GM12891 (cell line): ENCODE results near the gene SPTBN4.

ENCODE experiments used
- POLR2A ChIP-seq: IDR thresholded peaks from 2 replicates; pipeline ENCODE4 v1.6.1; 2011; ENCODE audit warnings: low read depth, low read length, control low read depth
- POLR2AphosphoS5 ChIP-seq: IDR thresholded peaks from 2 replicates; pipeline ENCODE4 v1.6.1; 2011; ENCODE audit warnings: low read depth, low read length, control low read depth
- POU2F2 ChIP-seq: IDR thresholded peaks from 2 replicates; pipeline ENCODE4 v1.6.1; 2011; ENCODE audit warnings: low read depth, mild to moderate bottlenecking, control low read depth, low read length, moderate library complexity
- TAF1 ChIP-seq: IDR thresholded peaks from 2 replicates; pipeline ENCODE4 v1.6.1; 2011; ENCODE audit warnings: low read depth, low read length, control low read depth

GRCh38 chr19:40453151-40453735 is 13.6 kb upstream of the SPTBN4 start:
- TF ChIP-seq TAF1 (no peak), POLR2AphosphoS5 (no peak), POLR2A (no peak), POU2F2 (no peak)
